ENCODE results near the gene TNFRSF21.
"Not testable (repeated sequence)": the region's sequence is repeated elsewhere in the genome, so short reads cannot be mapped to it uniquely, and the experiment has no call there.

The TNFRSF21 gene

GRCh38 chr6:47231151-47231550 lies 78.6 kb downstream of the TNFRSF21 start:
- Histone ChIP-seq H3K27me3 (replicated peaks; ENCODE audit: insufficient read depth, low read length) (no peaks in the 10 kb centered on the region), H4K20me1 (ENCODE audit: insufficient read depth, low read length) (no peaks in the 10 kb centered on the region), H3K27ac (ENCODE audit: low read length) (no peak overlapping the region), H3K4me1 (ENCODE audit: low read length) (no peaks in the 10 kb centered on the region), H3K9me2 (replicated peaks; ENCODE audit: insufficient read depth, low read length) (no peaks in the 10 kb centered on the region), H3K9me3 (replicated peaks; ENCODE audit: insufficient read depth, low read length) (no peaks in the 10 kb centered on the region), H3K79me2 (ENCODE audit: low read length) (no peaks in the 10 kb centered on the region), H3K9ac (ENCODE audit: low read length) (no peak overlapping the region), H3K4me2 (ENCODE audit: low read depth, low read length) (no peak overlapping the region), H3K36me3 (replicated peaks; ENCODE audit: insufficient read depth, low read length) (no peaks in the 10 kb centered on the region), H2AFZ (ENCODE audit: low read length) (no peak overlapping the region), H3K4me3 (ENCODE audit: low read length) (no peak overlapping the region), H3F3A (ENCODE audit: insufficient read depth, low read length) (no peaks in the 10 kb centered on the region)
- TF ChIP-seq CTCF (IDR thresholded peaks at IDR 0.05; ENCODE audit: low read length) (no peak), EZH2 (optimal IDR thresholded peaks at IDR 0.05; ENCODE audit: low read depth, low read length) (no peak)
- DNase-seq: no peak

- Histone ChIP-seq H3K4me1 (ENCODE audit: low read length) (no peaks in the 10 kb centered on the region), H3K4me3 (ENCODE audit: low read length) (no peak overlapping the region), H3K9ac (ENCODE audit: low read length) (no peak overlapping the region), H3K27ac (ENCODE audit: low read length) (no peak overlapping the region), H3K9me3 (replicated peaks; ENCODE audit: insufficient read depth, low read length) (no peaks in the 10 kb centered on the region), H3K27me3 (replicated peaks; ENCODE audit: insufficient read depth, low read length) (no peaks in the 10 kb centered on the region), H3K36me3 (replicated peaks; ENCODE audit: insufficient read depth, low read length) (no peaks in the 10 kb centered on the region), H2AFZ (ENCODE audit: low read length) (no peak overlapping the region), H3K9me2 (replicated peaks; ENCODE audit: insufficient read depth, low read length) (no peaks in the 10 kb centered on the region), H3F3A (ENCODE audit: insufficient read depth, low read length) (no peaks in the 10 kb centered on the region), H3K79me2 (ENCODE audit: low read length) (no peaks in the 10 kb centered on the region), H4K20me1 (ENCODE audit: insufficient read depth, low read length) (no peaks in the 10 kb centered on the region), H3K4me2 (ENCODE audit: low read depth, low read length) (no peak overlapping the region)
- TF ChIP-seq EZH2phosphoT487 (IDR thresholded peaks at IDR 0.05; ENCODE audit: low read length) (no peak), CTCF (IDR thresholded peaks at IDR 0.05; ENCODE audit: low read length) (no peak), EZH2 (optimal IDR thresholded peaks at IDR 0.05; ENCODE audit: low read depth, low read length) (no peak)
- no peak for DNase-seq
Observed at GRCh38 chr6:47230579-47230978, 79.1 kb downstream of the TNFRSF21 start.

- Histone ChIP-seq H3K27ac (ENCODE audit: low read length) (no peak overlapping the region), H3K79me2 (ENCODE audit: low read length) (no peaks in the 10 kb centered on the region), H2AFZ (ENCODE audit: low read length) (no peak overlapping the region), H3K36me3 (replicated peaks; ENCODE audit: insufficient read depth, low read length) (no peaks in the 10 kb centered on the region), H3F3A (ENCODE audit: insufficient read depth, low read length) (no peaks in the 10 kb centered on the region), H4K20me1 (ENCODE audit: insufficient read depth, low read length) (no peaks in the 10 kb centered on the region), H3K4me2 (ENCODE audit: low read depth, low read length) (no peak overlapping the region), H3K4me1 (ENCODE audit: low read length) (no peaks in the 10 kb centered on the region), H3K9ac (ENCODE audit: low read length) (no peak overlapping the region), H3K9me2 (replicated peaks; ENCODE audit: insufficient read depth, low read length) (no peaks in the 10 kb centered on the region), H3K27me3 (replicated peaks; ENCODE audit: insufficient read depth, low read length) (no peaks in the 10 kb centered on the region), H3K9me3 (replicated peaks; ENCODE audit: insufficient read depth, low read length) (no peaks in the 10 kb centered on the region), H3K4me3 (ENCODE audit: low read length) (no peak overlapping the region)
- no peak for TF ChIP-seq EZH2phosphoT487 (IDR thresholded peaks at IDR 0.05; ENCODE audit: low read length)
- DNase-seq: no peak
Observed at GRCh38 chr6:47229255-47229654, 80.5 kb downstream of the TNFRSF21 start.

DNA sequence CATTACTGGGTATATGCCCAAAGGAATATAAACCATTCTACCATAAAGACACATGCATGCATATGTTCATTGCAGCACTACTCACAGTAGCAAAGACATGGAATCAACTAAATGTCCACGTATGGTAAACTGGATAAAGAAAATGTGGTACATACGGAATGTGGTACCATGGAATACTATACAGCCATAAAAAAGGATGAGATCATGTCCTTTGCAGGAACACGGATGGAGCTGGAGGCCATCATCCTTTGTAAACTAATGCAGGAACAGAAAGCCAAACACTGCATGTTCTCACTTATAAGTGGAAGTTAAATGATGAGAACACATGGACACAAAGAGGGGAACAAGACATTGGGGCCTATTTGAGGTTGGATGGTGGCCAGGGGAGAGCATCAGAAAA lies 81.6 kb downstream of the TNFRSF21 start:
- H3K27ac ChIP-seq (ENCODE audit: low read length); DNase-seq; H3K36me3 ChIP-seq (replicated peaks; ENCODE audit: insufficient read depth, low read length); H2AFZ ChIP-seq (ENCODE audit: low read length); H3K9me2 ChIP-seq (replicated peaks; ENCODE audit: insufficient read depth, low read length); H3K27me3 ChIP-seq (replicated peaks; ENCODE audit: insufficient read depth, low read length); H3K9me3 ChIP-seq (replicated peaks; ENCODE audit: insufficient read depth, low read length); H3K4me2 ChIP-seq (ENCODE audit: low read depth, low read length); H3K9ac ChIP-seq (ENCODE audit: low read length); H4K20me1 ChIP-seq (ENCODE audit: insufficient read depth, low read length); H3K4me1 ChIP-seq (ENCODE audit: low read length); H3K79me2 ChIP-seq (ENCODE audit: low read length); H3F3A ChIP-seq (ENCODE audit: insufficient read depth, low read length); H3K4me3 ChIP-seq (ENCODE audit: low read length): not testable (repeated sequence)

GRCh38 chr6:47223251-47223650 lies 86.5 kb downstream of the TNFRSF21 start:
- H3K9ac ChIP-seq (ENCODE audit: low read length); H3K27me3 ChIP-seq (replicated peaks; ENCODE audit: insufficient read depth, low read length); H2AFZ ChIP-seq (ENCODE audit: low read length); H3K79me2 ChIP-seq (ENCODE audit: low read length); H3K4me1 ChIP-seq (ENCODE audit: low read length); H3K36me3 ChIP-seq (replicated peaks; ENCODE audit: insufficient read depth, low read length); H3K4me3 ChIP-seq (ENCODE audit: low read length); H3K4me2 ChIP-seq (ENCODE audit: low read depth, low read length); H3K9me3 ChIP-seq (replicated peaks; ENCODE audit: insufficient read depth, low read length); H4K20me1 ChIP-seq (ENCODE audit: insufficient read depth, low read length); H3F3A ChIP-seq (ENCODE audit: insufficient read depth, low read length); H3K9me2 ChIP-seq (replicated peaks; ENCODE audit: insufficient read depth, low read length); DNase-seq; H3K27ac ChIP-seq (ENCODE audit: low read length): not testable (repeated sequence)
